HEK293 (cell line): ENCODE results near the gene NATD1.

Experiments used
- CTCF ChIP-seq: fragments of 450-650 bp; formaldehyde crosslinking; IDR thresholded peaks from 2 replicates; pipeline ENCODE4 v1.5.1; 2016; ENCODE audit warnings: missing biosample characterization, missing genetic modification characterization
- EGR2 ChIP-seq: fragments of 450-650 bp; formaldehyde crosslinking; IDR thresholded peaks from 2 replicates; pipeline ENCODE4 v1.5.1; 2016; ENCODE audit warnings: low read depth, missing biosample characterization, missing genetic modification characterization
- GLIS1 ChIP-seq: fragments of 450-650 bp; formaldehyde crosslinking; IDR thresholded peaks from 2 replicates; pipeline ENCODE4 v1.5.1; 2016; ENCODE audit warnings: missing biosample characterization, missing genetic modification characterization
- KLF16 ChIP-seq: fragments of 450-650 bp; formaldehyde crosslinking; IDR thresholded peaks from 2 replicates; pipeline ENCODE4 v1.5.1; 2017; ENCODE audit warnings: missing biosample characterization, missing genetic modification characterization
- PRDM1 ChIP-seq: fragments of 450-650 bp; formaldehyde crosslinking; IDR thresholded peaks from 2 replicates; pipeline ENCODE4; 2016; ENCODE audit warnings: missing biosample characterization, missing genetic modification characterization
- TCF7L2 ChIP-seq: IDR thresholded peaks from 2 replicates; pipeline ENCODE4 v1.6.1; 2011; ENCODE audit warnings: low read depth, mild to moderate bottlenecking, inconsistent platforms, low read length, moderate library complexity, borderline replicate concordance
- ZBTB20 ChIP-seq: fragments of 450-650 bp; formaldehyde crosslinking; IDR thresholded peaks from 2 replicates; pipeline ENCODE4 v1.5.1; 2016; ENCODE audit warnings: missing biosample characterization, missing genetic modification characterization
- ZNF24 ChIP-seq: fragments of 450-650 bp; formaldehyde crosslinking; IDR thresholded peaks from 2 replicates; pipeline ENCODE4 v1.5.1; 2016; ENCODE audit warnings: missing biosample characterization, missing genetic modification characterization
- ZNF274 ChIP-seq, 2 experiments: fragments of 200-500 bp in 1 of 2; fragments of 450-650 bp in 1 of 2; sonication (Bioruptor generic) in 1 of 2; formaldehyde crosslinking in 1 of 2; IDR thresholded peaks; 2 replicates each; pipeline versions ENCODE4 v1.5.1 to v1.6.1; 2014 to 2016; ENCODE audit warnings: borderline replicate concordance in 1 of 2, inconsistent platforms in 1 of 2, low read length in 1 of 2, missing biosample characterization in 1 of 2, missing genetic modification characterization in 1 of 2
- ZNF324 ChIP-seq: fragments of 450-650 bp; formaldehyde crosslinking; IDR thresholded peaks from 2 replicates; pipeline ENCODE4 v1.5.1; 2016; ENCODE audit warnings: missing biosample characterization, missing genetic modification characterization
- ZNF768 ChIP-seq: fragments of 450-650 bp; formaldehyde crosslinking; IDR thresholded peaks from 2 replicates; pipeline ENCODE4 v1.5.1; 2018; ENCODE audit warnings: missing biosample characterization, mild to moderate bottlenecking, missing genetic modification characterization
- ZSCAN18 ChIP-seq: fragments of 450-650 bp; formaldehyde crosslinking; IDR thresholded peaks from 2 replicates; pipeline ENCODE4 v1.5.1; 2016; ENCODE audit warnings: missing biosample characterization, missing genetic modification characterization
- TF ChIP-seq, protein P1 (sequence below): fragments of 450-650 bp; IDR thresholded peaks from 2 replicates; pipeline ENCODE4 v1.5.1; 2018; ENCODE audit warnings: missing biosample characterization, missing genetic modification characterization

DNA sequence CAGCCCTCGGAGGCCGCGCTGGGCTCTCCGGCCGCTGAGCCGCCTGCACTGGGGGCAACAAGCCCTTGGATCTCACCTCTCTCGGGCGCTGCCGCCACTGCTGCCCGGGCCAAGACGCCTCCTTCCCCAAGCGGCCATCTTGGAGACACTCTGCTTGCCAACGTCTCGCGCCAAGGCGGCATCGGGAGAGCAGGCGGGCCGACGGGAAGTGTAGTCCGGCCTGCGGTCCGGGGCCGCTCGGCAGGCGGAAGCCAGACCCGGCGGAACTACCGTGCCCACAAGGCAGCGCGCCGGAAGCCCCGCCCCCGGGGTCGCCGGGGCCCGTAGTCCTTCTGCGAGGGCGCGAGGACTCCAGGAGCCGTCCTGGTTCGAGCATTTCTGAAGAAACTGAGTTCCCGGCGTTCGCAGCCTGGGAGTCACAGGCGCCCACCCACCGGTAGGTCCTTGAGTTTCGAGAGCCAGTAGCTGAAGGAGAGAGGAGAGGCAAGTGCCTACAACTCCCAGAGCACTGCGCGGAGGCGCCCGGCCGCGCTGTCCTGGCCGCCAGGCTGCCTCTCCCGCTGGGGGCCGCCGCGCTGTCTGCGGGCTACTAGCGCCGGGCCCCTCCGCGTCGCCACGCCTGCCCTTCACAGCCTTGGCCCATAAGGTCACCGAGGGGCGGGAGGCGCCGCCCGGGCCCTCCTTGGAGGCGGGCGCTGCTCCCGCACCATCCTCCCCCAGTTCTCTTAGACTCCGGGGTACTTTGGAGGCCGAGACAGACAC is 39.0 kb downstream of the NATD1 start, which contains the start of gene TMEM11:
- no peak for TF ChIP-seq ZNF274 (IDR thresholded peaks at IDR 0.05; ENCODE audit: low read length)
- no peak for TF ChIP-seq ZNF274 (tag by site-specific recombination; IDR thresholded peaks at IDR 0.05; ENCODE audit: borderline replicate concordance)
- no peak for TF ChIP-seq PRDM1 (tag by site-specific recombination)
- TF ChIP-seq TCF7L2, result no peak
- no peak for TF ChIP-seq ZNF24 (tag by site-specific recombination)
- TF ChIP-seq ZSCAN18 (tag by site-specific recombination), result no peak
- TF ChIP-seq, protein P1, sequence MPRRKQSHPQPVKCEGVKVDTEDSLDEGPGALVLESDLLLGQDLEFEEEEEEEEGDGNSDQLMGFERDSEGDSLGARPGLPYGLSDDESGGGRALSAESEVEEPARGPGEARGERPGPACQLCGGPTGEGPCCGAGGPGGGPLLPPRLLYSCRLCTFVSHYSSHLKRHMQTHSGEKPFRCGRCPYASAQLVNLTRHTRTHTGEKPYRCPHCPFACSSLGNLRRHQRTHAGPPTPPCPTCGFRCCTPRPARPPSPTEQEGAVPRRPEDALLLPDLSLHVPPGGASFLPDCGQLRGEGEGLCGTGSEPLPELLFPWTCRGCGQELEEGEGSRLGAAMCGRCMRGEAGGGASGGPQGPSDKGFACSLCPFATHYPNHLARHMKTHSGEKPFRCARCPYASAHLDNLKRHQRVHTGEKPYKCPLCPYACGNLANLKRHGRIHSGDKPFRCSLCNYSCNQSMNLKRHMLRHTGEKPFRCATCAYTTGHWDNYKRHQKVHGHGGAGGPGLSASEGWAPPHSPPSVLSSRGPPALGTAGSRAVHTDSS (tag by site-specific recombination), result no peak
- TF ChIP-seq GLIS1 (tag by site-specific recombination), result peak; percentile 60; the same call in 1 of the 2 replicates
- TF ChIP-seq CTCF (tag by site-specific recombination), result no peak; the same call in 1 of the 2 replicates
- TF ChIP-seq ZNF768 (tag by site-specific recombination), result no peak
- peak; percentile 88; the same call in 1 of the 2 replicates for TF ChIP-seq KLF16 (tag by site-specific recombination)
- TF ChIP-seq ZBTB20 (tag by site-specific recombination), result peak; percentile 76
- TF ChIP-seq EGR2 (tag by site-specific recombination), result no peak; the same call in 1 of the 2 replicates
- TF ChIP-seq ZNF324 (tag by site-specific recombination), result peak; percentile 37; the same call in 1 of the 2 replicates
